ENCODE measurements around the gene CYP2W1.

Gene CYP2W1

DNA sequence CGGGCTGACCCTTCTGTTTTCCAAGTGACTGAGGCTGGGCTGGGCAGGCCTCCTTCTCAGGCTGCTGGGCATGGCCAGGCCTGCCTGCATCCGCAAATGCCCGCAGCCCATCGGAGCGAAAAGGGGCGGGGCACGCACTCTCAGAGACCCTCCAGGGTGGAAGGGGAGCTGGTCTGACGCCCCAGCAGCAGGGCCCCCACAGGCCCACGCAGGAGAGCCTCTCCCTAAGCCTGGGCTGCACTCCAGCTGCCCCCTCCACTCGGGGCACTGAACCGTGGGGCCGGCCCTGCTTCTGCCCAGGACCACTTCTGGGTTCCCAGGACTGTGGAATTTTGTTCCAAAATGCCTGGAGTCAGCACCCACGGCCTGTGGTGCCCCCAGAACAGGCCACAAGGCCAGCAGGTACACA is 37.8 kb upstream of the CYP2W1 start:
- TF ChIP-seq, protein P1, sequence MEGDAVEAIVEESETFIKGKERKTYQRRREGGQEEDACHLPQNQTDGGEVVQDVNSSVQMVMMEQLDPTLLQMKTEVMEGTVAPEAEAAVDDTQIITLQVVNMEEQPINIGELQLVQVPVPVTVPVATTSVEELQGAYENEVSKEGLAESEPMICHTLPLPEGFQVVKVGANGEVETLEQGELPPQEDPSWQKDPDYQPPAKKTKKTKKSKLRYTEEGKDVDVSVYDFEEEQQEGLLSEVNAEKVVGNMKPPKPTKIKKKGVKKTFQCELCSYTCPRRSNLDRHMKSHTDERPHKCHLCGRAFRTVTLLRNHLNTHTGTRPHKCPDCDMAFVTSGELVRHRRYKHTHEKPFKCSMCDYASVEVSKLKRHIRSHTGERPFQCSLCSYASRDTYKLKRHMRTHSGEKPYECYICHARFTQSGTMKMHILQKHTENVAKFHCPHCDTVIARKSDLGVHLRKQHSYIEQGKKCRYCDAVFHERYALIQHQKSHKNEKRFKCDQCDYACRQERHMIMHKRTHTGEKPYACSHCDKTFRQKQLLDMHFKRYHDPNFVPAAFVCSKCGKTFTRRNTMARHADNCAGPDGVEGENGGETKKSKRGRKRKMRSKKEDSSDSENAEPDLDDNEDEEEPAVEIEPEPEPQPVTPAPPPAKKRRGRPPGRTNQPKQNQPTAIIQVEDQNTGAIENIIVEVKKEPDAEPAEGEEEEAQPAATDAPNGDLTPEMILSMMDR (IDR thresholded peaks at IDR 0.05; ENCODE audit: low read depth, low read length) = no peak
- no peaks in the 10 kb centered on the region for H3K36me3 ChIP-seq

DNA sequence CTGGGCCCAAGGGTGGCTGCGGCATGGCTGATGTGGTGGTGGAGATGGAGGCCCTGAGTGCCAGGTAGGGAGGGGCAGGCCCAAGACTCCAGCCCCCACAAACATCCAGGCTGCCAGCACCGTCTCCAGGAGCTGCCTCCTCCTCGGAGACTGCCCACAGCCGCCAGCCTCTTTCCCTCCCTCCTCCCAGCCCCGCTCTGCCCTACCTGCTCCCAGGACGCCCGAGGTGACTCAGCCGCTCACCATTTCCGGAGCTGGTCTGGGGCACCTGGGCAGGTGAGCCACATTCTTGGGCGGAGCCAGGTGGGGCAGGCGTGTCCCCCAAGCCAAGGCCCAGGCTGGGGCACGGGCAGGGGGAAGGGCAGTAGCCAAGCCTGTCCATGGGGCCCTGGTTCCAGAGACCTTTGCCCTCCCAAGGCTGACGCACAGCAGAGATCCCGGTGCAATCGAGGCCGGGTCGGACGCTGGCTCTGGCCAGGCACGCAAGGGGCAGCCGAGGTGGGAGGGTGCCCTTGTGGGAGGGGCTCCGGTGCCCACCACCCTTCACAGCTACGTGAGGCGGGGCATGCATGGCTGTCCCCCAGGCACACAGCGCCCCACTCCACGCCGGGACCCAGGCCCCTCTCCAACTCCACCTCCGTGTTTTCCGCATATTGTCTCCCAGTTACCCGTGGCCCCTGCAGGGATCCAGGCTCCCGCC is 37.3 kb upstream of the CYP2W1 start:
- Histone ChIP-seq H3K9me3 (ENCODE audit: severe bottlenecking) (no peaks in the 10 kb centered on the region), H3K4me3 (ENCODE audit: low read depth, low read length) (no peak overlapping the region), H3K27ac (no peak overlapping the region), H3K27me3 (ENCODE audit: insufficient read depth, low read depth, severe bottlenecking) (no peaks in the 10 kb centered on the region), H3K36me3 (no peaks in the 10 kb centered on the region)
- DNase-seq = no peak
- TF ChIP-seq, protein P1 (IDR thresholded peaks at IDR 0.05; ENCODE audit: low read depth, low read length) = no peak

More for the DNA sequence above, 37.8 kb upstream of the CYP2W1 start:
- no peak overlapping the region for H3K27ac ChIP-seq
- no peaks in the 10 kb centered on the region for H3K27me3 ChIP-seq (ENCODE audit: insufficient read depth, low read depth, severe bottlenecking)
- H3K9me3 ChIP-seq (ENCODE audit: severe bottlenecking) = peaks cover 3% of the 10 kb centered on the region
- no peak overlapping the region for H3K4me3 ChIP-seq (ENCODE audit: low read depth, low read length)
- DNase-seq = no peak

DNA sequence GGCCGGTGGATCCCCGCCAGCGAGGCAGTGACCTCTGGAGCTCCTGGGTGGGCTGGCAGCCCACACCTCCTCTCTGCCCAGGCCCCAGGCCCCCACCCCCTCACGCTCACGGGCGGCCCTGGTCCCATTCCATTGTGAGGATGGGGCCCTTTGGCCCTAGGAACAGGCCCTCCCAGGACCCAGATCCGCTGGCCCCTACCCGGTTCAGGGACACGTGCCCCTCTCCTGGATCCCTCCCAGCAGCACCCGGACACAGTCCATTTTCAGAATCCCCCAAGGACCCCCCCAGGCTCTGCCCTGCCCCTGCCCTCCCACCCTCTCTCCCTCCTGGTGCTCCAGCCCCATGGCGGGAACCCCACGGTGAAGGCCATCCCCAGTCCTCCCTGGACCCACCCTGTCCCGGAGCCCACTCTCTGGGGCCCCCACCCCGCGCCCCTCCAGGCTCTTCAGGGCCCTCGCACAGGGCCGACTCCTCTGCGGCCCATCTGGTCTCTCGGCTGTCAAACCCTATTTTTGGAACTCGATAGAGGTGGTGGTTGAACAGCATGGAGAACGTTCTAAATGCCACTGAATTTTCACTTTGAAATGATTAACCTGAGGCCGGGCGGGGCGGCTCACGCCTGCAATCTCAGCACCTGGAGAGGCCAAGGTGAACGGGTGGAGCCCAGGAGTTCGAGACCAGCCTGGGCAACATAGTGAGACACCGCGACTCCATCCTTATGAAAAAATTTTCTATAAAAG is 36.6 kb upstream of the CYP2W1 start:
- TF ChIP-seq, protein P1 (IDR thresholded peaks at IDR 0.05; ENCODE audit: low read depth, low read length) = no peak
- DNase-seq = no peak
- no peak overlapping the region for H3K27ac ChIP-seq
- H3K9me3 ChIP-seq (ENCODE audit: severe bottlenecking) = no peaks in the 10 kb centered on the region
- H3K36me3 ChIP-seq = no peaks in the 10 kb centered on the region
- H3K4me3 ChIP-seq (ENCODE audit: low read depth, low read length) = no peak overlapping the region
- no peaks in the 10 kb centered on the region for H3K27me3 ChIP-seq (ENCODE audit: insufficient read depth, low read depth, severe bottlenecking)

DNA sequence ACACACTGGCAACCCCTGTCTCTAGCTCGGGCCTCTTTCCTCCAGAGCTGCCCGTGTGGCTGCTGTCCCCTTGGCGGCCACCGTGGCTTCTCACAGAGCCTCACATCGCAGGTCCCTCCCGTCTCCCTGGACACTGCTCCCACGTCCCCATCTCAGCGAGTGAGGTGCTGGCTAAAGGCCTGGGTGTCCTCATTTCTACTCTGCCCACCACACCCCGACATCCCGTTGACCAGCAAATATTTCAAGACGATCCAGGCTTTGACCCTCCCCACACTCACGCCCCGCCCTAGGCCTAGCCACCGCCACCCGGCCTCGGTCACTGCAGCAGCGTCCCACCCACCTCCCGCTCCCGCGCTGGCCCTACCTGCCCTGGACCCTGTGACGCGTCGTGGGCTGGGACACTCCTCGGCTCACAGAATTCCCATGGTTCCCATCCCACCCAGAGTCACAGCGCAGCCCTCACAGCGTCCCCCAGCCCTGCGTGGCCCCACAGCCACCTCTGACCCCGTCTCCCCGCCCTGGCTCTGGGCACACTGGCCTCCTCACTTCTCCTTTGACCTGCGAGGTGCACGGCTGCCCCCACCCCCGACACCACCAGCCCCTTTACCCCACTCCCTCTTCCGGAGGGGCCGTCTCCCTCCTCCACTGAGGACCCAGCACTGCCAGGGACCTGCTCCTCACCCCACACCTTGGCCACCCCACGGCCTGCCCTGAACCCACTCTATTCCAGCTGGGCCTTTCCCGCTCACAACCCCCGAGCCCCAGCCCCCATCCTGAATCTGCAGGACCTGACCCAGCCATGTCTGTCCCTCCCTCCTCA is 35.4 kb upstream of the CYP2W1 start:
- H3K27me3 ChIP-seq (ENCODE audit: insufficient read depth, low read depth, severe bottlenecking) = no peaks in the 10 kb centered on the region
- no peaks in the 10 kb centered on the region for H3K36me3 ChIP-seq
- H3K4me3 ChIP-seq (ENCODE audit: low read depth, low read length) = no peak overlapping the region
- H3K9me3 ChIP-seq (ENCODE audit: severe bottlenecking) = no peaks in the 10 kb centered on the region
- TF ChIP-seq, protein P1 (IDR thresholded peaks at IDR 0.05; ENCODE audit: low read depth, low read length) = no peak
- DNase-seq = no peak
- H3K27ac ChIP-seq = no peak overlapping the region

DNA sequence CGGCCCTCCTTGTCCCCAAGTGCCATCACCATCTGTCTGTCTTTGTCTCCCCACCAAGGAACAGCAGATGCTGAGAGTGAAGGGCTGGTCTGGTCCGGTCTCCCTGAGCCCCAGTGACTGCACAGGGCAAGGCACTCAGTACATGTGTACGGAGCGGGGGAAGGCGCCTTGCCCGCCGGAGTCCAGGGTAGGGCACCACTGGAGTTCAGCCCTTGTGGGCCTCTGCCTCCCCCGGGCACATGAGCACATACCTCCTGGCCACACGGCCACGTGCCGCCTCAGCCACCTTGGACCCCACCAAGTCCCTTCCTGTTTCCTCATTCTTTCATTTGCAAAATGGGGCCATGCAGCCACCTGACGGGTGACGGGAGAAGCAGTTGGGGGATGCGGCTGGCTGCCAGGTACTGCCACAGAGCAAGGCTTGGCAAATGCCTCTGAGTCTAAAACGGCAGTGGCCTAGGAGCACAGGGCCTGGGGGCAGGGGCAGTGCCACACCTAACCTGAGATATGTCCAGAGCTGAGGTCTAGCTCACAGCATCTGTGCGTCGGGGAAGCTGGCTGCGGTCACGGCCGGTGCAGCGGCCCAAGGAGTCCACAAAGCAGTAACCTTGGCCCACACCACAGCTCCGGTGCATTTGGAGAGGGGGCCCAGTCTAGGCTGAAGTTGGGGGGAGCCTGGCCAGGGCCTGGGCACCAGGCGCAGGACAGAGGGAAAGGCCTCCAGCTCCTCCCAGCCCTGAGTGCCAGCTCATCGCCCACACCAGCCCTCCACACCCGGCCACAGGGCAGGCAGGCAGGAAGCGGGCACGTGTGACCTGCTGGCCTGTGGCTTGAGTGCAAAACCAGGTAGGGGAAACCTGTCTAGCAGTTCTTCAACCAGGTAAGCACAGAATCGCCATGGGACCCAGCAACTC is 33.7 kb upstream of the CYP2W1 start:
- H3K36me3 ChIP-seq = no peaks in the 10 kb centered on the region
- H3K27me3 ChIP-seq (ENCODE audit: insufficient read depth, low read depth, severe bottlenecking) = peaks cover 4% of the 10 kb centered on the region
- H3K4me3 ChIP-seq (ENCODE audit: low read depth, low read length) = no peak overlapping the region
- H3K9me3 ChIP-seq (ENCODE audit: severe bottlenecking) = no peaks in the 10 kb centered on the region
- no peak for DNase-seq
- TF ChIP-seq, protein P1 (IDR thresholded peaks at IDR 0.05; ENCODE audit: low read depth, low read length) = no peak
- no peak overlapping the region for H3K27ac ChIP-seq
